ENCODE data around the gene IQSEC1.

Gene IQSEC1

GRCh38 chr3:12932347-12932746, 140.9 kb downstream of the IQSEC1 start:
- Histone ChIP-seq H3K4me3 (ENCODE audit: low read length) (no peak overlapping the region), H3K27me3 (ENCODE audit: control insufficient read depth, insufficient read depth, low read length) (no peaks in the 10 kb centered on the region), H3K36me3 (ENCODE audit: insufficient read depth, low read length) (peaks cover 9% of the 10 kb centered on the region), H3K9me3 (replicated peaks; ENCODE audit: low read length) (no peaks in the 10 kb centered on the region), H3K9ac (ENCODE audit: low read depth, low read length) (no peak overlapping the region), H3K4me1 (ENCODE audit: control insufficient read depth, insufficient read depth, low read length) (peaks cover 16% of the 10 kb centered on the region), H3K4me2 (ENCODE audit: low read length) (no peak overlapping the region)

GRCh38 chr3:12931273-12931905, 141.8 kb downstream of the IQSEC1 start:
- Histone ChIP-seq H3K9ac (ENCODE audit: low read depth, low read length) (no peak overlapping the region), H3K4me2 (ENCODE audit: low read length) (no peak overlapping the region), H3K4me1 (ENCODE audit: control insufficient read depth, insufficient read depth, low read length) (peaks cover 16% of the 10 kb centered on the region), H3K27me3 (ENCODE audit: control insufficient read depth, insufficient read depth, low read length) (no peaks in the 10 kb centered on the region), H3K4me3 (ENCODE audit: low read length) (no peak overlapping the region), H3K36me3 (ENCODE audit: insufficient read depth, low read length) (peaks cover 9% of the 10 kb centered on the region), H3K9me3 (replicated peaks; ENCODE audit: low read length) (no peaks in the 10 kb centered on the region)

GRCh38 chr3:12929801-12930200, 143.4 kb downstream of the IQSEC1 start:
- Histone ChIP-seq H3K4me1 (ENCODE audit: control insufficient read depth, insufficient read depth, low read length) (peaks cover 14% of the 10 kb centered on the region), H3K36me3 (ENCODE audit: insufficient read depth, low read length) (peaks cover 3% of the 10 kb centered on the region), H3K4me2 (ENCODE audit: low read length) (no peak overlapping the region), H3K4me3 (ENCODE audit: low read length) (no peak overlapping the region), H3K9me3 (replicated peaks; ENCODE audit: low read length) (no peaks in the 10 kb centered on the region), H3K9ac (ENCODE audit: low read depth, low read length) (no peak overlapping the region), H3K27me3 (ENCODE audit: control insufficient read depth, insufficient read depth, low read length) (no peaks in the 10 kb centered on the region)

- no peak overlapping the region for H3K4me2 ChIP-seq (ENCODE audit: low read length)
- H3K4me3 ChIP-seq (ENCODE audit: low read length), result no peak overlapping the region
- no peaks in the 10 kb centered on the region for H3K4me1 ChIP-seq (ENCODE audit: control insufficient read depth, insufficient read depth, low read length)
- H3K9ac ChIP-seq (ENCODE audit: low read depth, low read length), result no peak overlapping the region
- no peaks in the 10 kb centered on the region for H3K9me3 ChIP-seq (replicated peaks; ENCODE audit: low read length)
- H3K27me3 ChIP-seq (ENCODE audit: control insufficient read depth, insufficient read depth, low read length), result no peaks in the 10 kb centered on the region
- peaks cover 1% of the 10 kb centered on the region for H3K36me3 ChIP-seq (ENCODE audit: insufficient read depth, low read length)
Observed at GRCh38 chr3:12926660-12927059, 146.6 kb downstream of the IQSEC1 start.

GRCh38 chr3:12925648-12926047, 147.6 kb downstream of the IQSEC1 start:
- H3K27me3 ChIP-seq (ENCODE audit: control insufficient read depth, insufficient read depth, low read length), result no peaks in the 10 kb centered on the region
- H3K36me3 ChIP-seq (ENCODE audit: insufficient read depth, low read length), result peaks cover 7% of the 10 kb centered on the region
- H3K4me3 ChIP-seq (ENCODE audit: low read length), result no peak overlapping the region
- no peak overlapping the region for H3K9ac ChIP-seq (ENCODE audit: low read depth, low read length)
- no peaks in the 10 kb centered on the region for H3K9me3 ChIP-seq (replicated peaks; ENCODE audit: low read length)
- no peak overlapping the region for H3K4me2 ChIP-seq (ENCODE audit: low read length)
- H3K4me1 ChIP-seq (ENCODE audit: control insufficient read depth, insufficient read depth, low read length), result no peaks in the 10 kb centered on the region

GRCh38 chr3:12924437-12924836, 148.8 kb downstream of the IQSEC1 start:
- no peak overlapping the region for H3K4me3 ChIP-seq (ENCODE audit: low read length)
- H3K4me2 ChIP-seq (ENCODE audit: low read length), result no peak overlapping the region
- no peaks in the 10 kb centered on the region for H3K4me1 ChIP-seq (ENCODE audit: control insufficient read depth, insufficient read depth, low read length)
- H3K27me3 ChIP-seq (ENCODE audit: control insufficient read depth, insufficient read depth, low read length), result no peaks in the 10 kb centered on the region
- no peak overlapping the region for H3K9ac ChIP-seq (ENCODE audit: low read depth, low read length)
- no peaks in the 10 kb centered on the region for H3K9me3 ChIP-seq (replicated peaks; ENCODE audit: low read length)
- H3K36me3 ChIP-seq (ENCODE audit: insufficient read depth, low read length), result peaks cover 9% of the 10 kb centered on the region

GRCh38 chr3:12922881-12923431, 150.3 kb downstream of the IQSEC1 start:
- no peak overlapping the region for H3K4me3 ChIP-seq (ENCODE audit: low read length)
- H3K4me1 ChIP-seq (ENCODE audit: control insufficient read depth, insufficient read depth, low read length), result no peaks in the 10 kb centered on the region
- H3K4me2 ChIP-seq (ENCODE audit: low read length), result no peak overlapping the region
- H3K9me3 ChIP-seq (replicated peaks; ENCODE audit: low read length), result no peaks in the 10 kb centered on the region
- no peaks in the 10 kb centered on the region for H3K27me3 ChIP-seq (ENCODE audit: control insufficient read depth, insufficient read depth, low read length)
- peaks cover 9% of the 10 kb centered on the region for H3K36me3 ChIP-seq (ENCODE audit: insufficient read depth, low read length)
- no peak overlapping the region for H3K9ac ChIP-seq (ENCODE audit: low read depth, low read length)

GRCh38 chr3:12922306-12922705, 150.9 kb downstream of the IQSEC1 start:
- no peak overlapping the region for H3K4me3 ChIP-seq (ENCODE audit: low read length)
- no peaks in the 10 kb centered on the region for H3K4me1 ChIP-seq (ENCODE audit: control insufficient read depth, insufficient read depth, low read length)
- H3K27me3 ChIP-seq (ENCODE audit: control insufficient read depth, insufficient read depth, low read length), result no peaks in the 10 kb centered on the region
- H3K36me3 ChIP-seq (ENCODE audit: insufficient read depth, low read length), result peaks cover 9% of the 10 kb centered on the region
- no peak overlapping the region for H3K9ac ChIP-seq (ENCODE audit: low read depth, low read length)
- H3K9me3 ChIP-seq (replicated peaks; ENCODE audit: low read length), result no peaks in the 10 kb centered on the region
- no peak overlapping the region for H3K4me2 ChIP-seq (ENCODE audit: low read length)

GRCh38 chr3:12921736-12922135, 151.5 kb downstream of the IQSEC1 start:
- no peaks in the 10 kb centered on the region for H3K4me1 ChIP-seq (ENCODE audit: control insufficient read depth, insufficient read depth, low read length)
- H3K4me3 ChIP-seq (ENCODE audit: low read length), result no peak overlapping the region
- H3K9ac ChIP-seq (ENCODE audit: low read depth, low read length), result no peak overlapping the region
- no peaks in the 10 kb centered on the region for H3K27me3 ChIP-seq (ENCODE audit: control insufficient read depth, insufficient read depth, low read length)
- H3K36me3 ChIP-seq (ENCODE audit: insufficient read depth, low read length), result peaks cover 9% of the 10 kb centered on the region
- no peak overlapping the region for H3K4me2 ChIP-seq (ENCODE audit: low read length)
- no peaks in the 10 kb centered on the region for H3K9me3 ChIP-seq (replicated peaks; ENCODE audit: low read length)

GRCh38 chr3:12920967-12921366, 152.3 kb downstream of the IQSEC1 start:
- no peak overlapping the region for H3K4me3 ChIP-seq (ENCODE audit: low read length)
- no peak overlapping the region for H3K9ac ChIP-seq (ENCODE audit: low read depth, low read length)
- H3K4me2 ChIP-seq (ENCODE audit: low read length), result no peak overlapping the region
- no peaks in the 10 kb centered on the region for H3K27me3 ChIP-seq (ENCODE audit: control insufficient read depth, insufficient read depth, low read length)
- peaks cover 9% of the 10 kb centered on the region for H3K36me3 ChIP-seq (ENCODE audit: insufficient read depth, low read length)
- H3K9me3 ChIP-seq (replicated peaks; ENCODE audit: low read length), result no peaks in the 10 kb centered on the region
- H3K4me1 ChIP-seq (ENCODE audit: control insufficient read depth, insufficient read depth, low read length), result no peaks in the 10 kb centered on the region

- Histone ChIP-seq H3K4me2 (ENCODE audit: low read length) (no peak overlapping the region), H3K4me3 (ENCODE audit: low read length) (no peak overlapping the region), H3K9me3 (replicated peaks; ENCODE audit: low read length) (no peaks in the 10 kb centered on the region), H3K4me1 (ENCODE audit: control insufficient read depth, insufficient read depth, low read length) (no peaks in the 10 kb centered on the region), H3K9ac (ENCODE audit: low read depth, low read length) (no peak overlapping the region), H3K27me3 (ENCODE audit: control insufficient read depth, insufficient read depth, low read length) (no peaks in the 10 kb centered on the region), H3K36me3 (ENCODE audit: insufficient read depth, low read length) (peaks cover 9% of the 10 kb centered on the region)
Observed at GRCh38 chr3:12919205-12919604, 154.0 kb downstream of the IQSEC1 start.

- H3K4me1 ChIP-seq (ENCODE audit: control insufficient read depth, insufficient read depth, low read length), result no peaks in the 10 kb centered on the region
- no peaks in the 10 kb centered on the region for H3K9me3 ChIP-seq (replicated peaks; ENCODE audit: low read length)
- no peaks in the 10 kb centered on the region for H3K27me3 ChIP-seq (ENCODE audit: control insufficient read depth, insufficient read depth, low read length)
- no peak overlapping the region for H3K9ac ChIP-seq (ENCODE audit: low read depth, low read length)
- no peak overlapping the region for H3K4me3 ChIP-seq (ENCODE audit: low read length)
- H3K36me3 ChIP-seq (ENCODE audit: insufficient read depth, low read length), result peaks cover 9% of the 10 kb centered on the region
- no peak overlapping the region for H3K4me2 ChIP-seq (ENCODE audit: low read length)
Observed at GRCh38 chr3:12918231-12918630, 155.0 kb downstream of the IQSEC1 start.
